Measurements from ENCODE around the gene SLC16A7.

- TF ChIP-seq CTCF (IDR thresholded peaks at IDR 0.05; ENCODE audit: low read length) (no peak), EZH2 (IDR thresholded peaks at IDR 0.05; ENCODE audit: borderline replicate concordance, low read length) (no peak)
Observed at GRCh38 chr12:59645242-59645641, 49.4 kb downstream of the SLC16A7 start.
